GM19463 (cell line): ENCODE results near the gene MYO1A.
"Not testable (repeated sequence)": the region's sequence is repeated elsewhere in the genome, so short reads cannot be mapped to it uniquely, and the experiment has no call there.

ENCODE experiments used
- ATAC-seq: cut with Tn5 transposase; IDR thresholded peaks from one replicate; pipeline ENCODE4 v1.9.1; 2021; ENCODE audit warnings: mild to moderate bottlenecking, moderate library complexity; ENCODE audit not compliant: unreplicated experiment

MYO1A gene

GRCh38 chr12:57048423-57049118 lies 1.4 kb downstream of the MYO1A start:
- no peak for ATAC-seq

GRCh38 chr12:57047981-57048380 lies 1.9 kb downstream of the MYO1A start:
- no peak for ATAC-seq

GRCh38 chr12:57046947-57047890 lies 2.7 kb downstream of the MYO1A start:
- ATAC-seq, result peak; percentile 67

GRCh38 chr12:57046086-57046791 lies 3.7 kb downstream of the MYO1A start:
- no peak for ATAC-seq

GRCh38 chr12:57044889-57045288 lies 5.0 kb downstream of the MYO1A start:
- no peak for ATAC-seq

GRCh38 chr12:57044468-57044867 lies 5.5 kb downstream of the MYO1A start:
- ATAC-seq, result no peak

- ATAC-seq, result no peak
Measured at GRCh38 chr12:57042695-57043094, 7.2 kb downstream of the MYO1A start.

- no peak for ATAC-seq
Measured at GRCh38 chr12:57040750-57041149, 9.2 kb downstream of the MYO1A start.

- ATAC-seq, result no peak
Measured at GRCh38 chr12:57040211-57040610, 9.7 kb downstream of the MYO1A start.

- ATAC-seq, result no peak
Measured at GRCh38 chr12:57039016-57039798, 10.7 kb downstream of the MYO1A start.

- no peak for ATAC-seq
Measured at GRCh38 chr12:57037264-57037663, 12.7 kb downstream of the MYO1A start.

GRCh38 chr12:57033431-57033830 lies 16.5 kb downstream of the MYO1A start:
- ATAC-seq, result no peak

GRCh38 chr12:57031789-57032188 lies 18.1 kb downstream of the MYO1A start:
- no peak for ATAC-seq

- ATAC-seq, result no peak
Measured at GRCh38 chr12:57031138-57031725, 18.7 kb downstream of the MYO1A start.

GRCh38 chr12:57029457-57029856 lies 20.5 kb downstream of the MYO1A start:
- no peak for ATAC-seq

- ATAC-seq, result no peak
Measured at GRCh38 chr12:57027805-57028153, 22.1 kb downstream of the MYO1A start.

GRCh38 chr12:57027011-57027804 lies 22.7 kb downstream of the MYO1A start:
- ATAC-seq, result no peak

- no peak for ATAC-seq
Measured at GRCh38 chr12:57025196-57025595, 24.7 kb downstream of the MYO1A start.

GRCh38 chr12:57022324-57022723 lies 27.6 kb downstream of the MYO1A start:
- not testable (repeated sequence) for ATAC-seq
